COR-L47 (cell line): Measurements from ENCODE around the gene STARD10.

Experiments used
- DNase-seq: peaks from one replicate; lab custom pipeline; 2025; lab: John Stamatoyannopoulos, UW

STARD10 gene

DNA sequence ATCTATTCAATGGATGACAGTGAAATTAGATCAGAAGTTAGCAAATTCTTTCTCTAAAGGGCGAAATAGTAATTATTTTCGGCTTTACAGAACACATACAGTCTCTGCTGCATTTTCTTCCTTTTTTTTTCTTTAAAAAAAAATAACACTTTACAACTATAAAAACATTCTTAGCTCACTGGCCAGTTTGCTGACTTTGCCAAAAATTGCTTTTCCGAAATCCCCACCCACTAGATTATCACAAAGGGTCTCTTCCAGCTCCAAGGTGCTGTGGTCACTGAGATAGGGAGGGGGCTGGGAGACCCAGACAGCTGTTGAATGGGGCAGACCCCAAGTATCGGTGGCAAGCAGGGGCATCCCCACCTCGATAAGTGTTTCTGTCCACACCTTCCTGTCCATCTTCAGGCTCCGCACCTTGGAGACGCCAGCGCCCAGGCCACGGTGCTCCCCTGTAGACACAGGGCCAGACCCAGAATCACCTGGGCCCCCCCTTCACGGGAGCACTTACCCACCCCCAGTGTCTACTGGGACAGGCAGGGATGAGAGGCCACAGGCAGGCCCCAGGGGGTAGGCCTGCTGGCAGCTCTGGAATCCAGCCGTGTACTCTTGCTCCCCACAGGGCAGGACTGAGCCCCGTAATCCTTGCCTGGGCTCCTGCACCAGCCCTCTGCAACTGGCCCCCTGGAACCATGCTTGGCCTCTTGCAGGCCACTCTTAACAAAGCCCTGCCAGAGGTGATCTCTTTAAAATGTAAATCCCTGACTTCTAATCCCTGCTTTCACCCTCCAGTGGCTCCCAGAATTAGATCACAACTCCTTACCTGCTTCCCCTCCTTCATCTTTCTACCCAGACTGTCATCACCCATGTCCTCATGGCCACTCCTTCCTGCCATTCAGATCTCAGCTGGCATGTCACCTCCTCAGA lies 88.1 kb downstream of the STARD10 start:
- DNase-seq: no peak

DNA sequence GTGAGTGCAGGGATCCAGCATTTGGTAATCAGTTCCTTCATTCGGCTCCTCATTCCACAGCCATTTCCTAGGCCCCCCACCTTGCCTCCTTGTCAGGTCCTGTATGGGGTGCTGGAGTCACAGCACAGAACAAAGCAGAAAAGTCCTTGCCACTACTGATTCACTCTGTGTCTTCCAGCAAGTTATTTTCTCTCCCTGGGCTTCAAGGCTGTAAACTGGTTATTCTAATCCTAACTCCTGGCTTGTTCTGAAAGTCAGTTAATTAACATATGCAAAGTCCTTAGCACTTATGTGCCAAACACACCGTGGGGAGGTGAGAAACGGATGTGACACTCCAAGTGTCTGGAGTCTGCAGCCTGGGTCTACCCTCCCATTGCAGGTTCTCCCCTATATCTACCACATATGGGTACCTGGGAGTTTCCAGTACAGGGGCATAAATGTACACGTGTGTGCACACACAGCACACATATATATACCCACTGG lies 89.0 kb downstream of the STARD10 start:
- DNase-seq: no peak
